ENCODE data around the gene KDM5B. TPM values are rescaled to one million over a fixed set of nuclear protein-coding genes. Genes with fewer than 3 reads are reported as not detected.

Gene KDM5B
- total and polyA plus RNA-seq, 2 experiments from 2014 or later: 87.9 to 110 TPM

- Histone ChIP-seq H3K4me3 (no peak overlapping the region), H3K9me3 (ENCODE audit: low read depth) (no peaks in the 10 kb centered on the region), H3K4me1 (ENCODE audit: insufficient read depth) (peaks cover 5% of the 10 kb centered on the region), H4K20me1 (ENCODE audit: insufficient read depth, poor library complexity, severe bottlenecking) (no peaks in the 10 kb centered on the region), H3K4me2 (no peak overlapping the region), H3K79me2 (peaks cover 5% of the 10 kb centered on the region), H3K27me3 (no peaks in the 10 kb centered on the region), H3K9me2 (replicated peaks; ENCODE audit: insufficient read depth) (no peaks in the 10 kb centered on the region), H3K36me3 (replicated peaks; ENCODE audit: insufficient read depth, low read depth) (no peaks in the 10 kb centered on the region), H3K27ac (no peak overlapping the region), H2AFZ (no peak overlapping the region)
- TF ChIP-seq EZH2 (IDR thresholded peaks at IDR 0.05; ENCODE audit: borderline replicate concordance): no peak
- no peak for TF ChIP-seq EZH2phosphoT487 (IDR thresholded peaks at IDR 0.05; ENCODE audit: low read depth, severe bottlenecking, unreplicated experiment)
- no peak for TF ChIP-seq CTCF (IDR thresholded peaks at IDR 0.05; ENCODE audit: poor library complexity)
- 94% methylated on average over 8 of the region's 8 CpGs for WGBS (ENCODE audit: low lambda C conversion rate, missing lambda C conversion rate)
- no peak for DNase-seq (ENCODE audit: low spot score)
These were observed 46.6 kb upstream of the KDM5B start for GRCh38 chr1:202854787-202855186.

- 67% methylated on average over 15 of the region's 15 CpGs for WGBS (ENCODE audit: low lambda C conversion rate, missing lambda C conversion rate)
- Histone ChIP-seq H4K20me1 (ENCODE audit: insufficient read depth, poor library complexity, severe bottlenecking) (no peaks in the 10 kb centered on the region), H3K27me3 (no peaks in the 10 kb centered on the region), H2AFZ (no peak overlapping the region), H3K36me3 (replicated peaks; ENCODE audit: insufficient read depth, low read depth) (no peaks in the 10 kb centered on the region), H3K4me1 (ENCODE audit: insufficient read depth) (no peaks in the 10 kb centered on the region), H3K27ac (no peak overlapping the region), H3K4me2 (no peak overlapping the region), H3K4me3 (no peak overlapping the region), H3K9me2 (replicated peaks; ENCODE audit: insufficient read depth) (no peaks in the 10 kb centered on the region), H3K79me2 (no peaks in the 10 kb centered on the region), H3K9me3 (ENCODE audit: low read depth) (no peaks in the 10 kb centered on the region)
- TF ChIP-seq CTCF (IDR thresholded peaks at IDR 0.05; ENCODE audit: poor library complexity) (peak; percentile 50), EZH2 (IDR thresholded peaks at IDR 0.05; ENCODE audit: borderline replicate concordance) (no peak)
- peak; percentile 64 for DNase-seq (ENCODE audit: low spot score)
These were observed 44.1 kb upstream of the KDM5B start for GRCh38 chr1:202852163-202852904.

- no peaks in the 10 kb centered on the region for H3K4me1 ChIP-seq (ENCODE audit: insufficient read depth)
- no peaks in the 10 kb centered on the region for H3K79me2 ChIP-seq
- H3K4me2 ChIP-seq: no peak overlapping the region
- H3K27ac ChIP-seq: no peak overlapping the region
- H3K9me3 ChIP-seq (ENCODE audit: low read depth): no peaks in the 10 kb centered on the region
- no peaks in the 10 kb centered on the region for H4K20me1 ChIP-seq (ENCODE audit: insufficient read depth, poor library complexity, severe bottlenecking)
- TF ChIP-seq EZH2phosphoT487 (IDR thresholded peaks at IDR 0.05; ENCODE audit: low read depth, severe bottlenecking, unreplicated experiment) (no peak), EZH2 (IDR thresholded peaks at IDR 0.05; ENCODE audit: borderline replicate concordance) (no peak), CTCF (IDR thresholded peaks at IDR 0.05; ENCODE audit: poor library complexity) (no peak)
- H3K9me2 ChIP-seq (replicated peaks; ENCODE audit: insufficient read depth): no peaks in the 10 kb centered on the region
- DNase-seq (ENCODE audit: low spot score): no peak
- H2AFZ ChIP-seq: no peak overlapping the region
- H3K4me3 ChIP-seq: no peak overlapping the region
- no peaks in the 10 kb centered on the region for H3K36me3 ChIP-seq (replicated peaks; ENCODE audit: insufficient read depth, low read depth)
- H3K27me3 ChIP-seq: no peaks in the 10 kb centered on the region
- 95% methylated on average over 7 of the region's 7 CpGs for WGBS (ENCODE audit: low lambda C conversion rate, missing lambda C conversion rate)
These were observed 42.6 kb upstream of the KDM5B start for GRCh38 chr1:202850593-202851362.

Data from hepatocyte (in vitro differentiated cells).